ENCODE measurements around the gene PKHD1.
A peak's percentile ranks its signal among the peaks of the same experiment; 100 is the strongest.

PKHD1 gene

DNA sequence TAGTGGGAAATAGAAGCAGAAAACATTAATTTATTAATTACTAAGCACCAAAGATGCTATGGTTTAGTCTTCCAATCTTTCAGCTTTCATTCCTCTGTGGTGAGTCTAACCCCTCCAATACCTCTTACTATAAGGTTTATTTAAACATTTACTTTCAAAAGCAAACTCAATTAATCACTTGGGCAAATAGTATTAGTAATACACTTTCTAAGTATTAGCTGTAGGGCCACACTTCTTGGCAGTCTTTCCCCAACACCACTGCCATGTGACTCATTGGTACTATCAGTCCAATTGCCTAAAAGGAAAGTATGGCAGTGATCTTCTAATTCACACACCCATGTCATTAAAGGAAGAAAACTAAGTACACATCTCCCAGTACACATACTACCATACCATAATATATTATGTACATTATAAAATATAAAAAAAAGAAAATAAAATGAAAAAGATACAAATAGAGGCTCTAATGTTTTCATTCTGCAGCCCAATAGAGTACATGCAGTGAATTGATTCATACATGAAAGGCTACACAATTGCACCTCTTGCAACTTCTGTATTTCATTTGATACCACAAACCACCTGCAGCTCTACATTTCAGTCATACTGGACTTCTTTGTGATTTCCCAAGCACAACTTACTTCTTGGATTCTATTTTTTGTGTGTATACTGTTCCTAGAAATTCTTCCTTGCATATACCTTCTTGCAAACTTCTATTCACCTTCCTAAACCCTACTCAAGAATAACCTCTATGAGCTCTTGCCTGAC lies 218.6 kb downstream of the PKHD1 start:
- TF ChIP-seq, protein P1, sequence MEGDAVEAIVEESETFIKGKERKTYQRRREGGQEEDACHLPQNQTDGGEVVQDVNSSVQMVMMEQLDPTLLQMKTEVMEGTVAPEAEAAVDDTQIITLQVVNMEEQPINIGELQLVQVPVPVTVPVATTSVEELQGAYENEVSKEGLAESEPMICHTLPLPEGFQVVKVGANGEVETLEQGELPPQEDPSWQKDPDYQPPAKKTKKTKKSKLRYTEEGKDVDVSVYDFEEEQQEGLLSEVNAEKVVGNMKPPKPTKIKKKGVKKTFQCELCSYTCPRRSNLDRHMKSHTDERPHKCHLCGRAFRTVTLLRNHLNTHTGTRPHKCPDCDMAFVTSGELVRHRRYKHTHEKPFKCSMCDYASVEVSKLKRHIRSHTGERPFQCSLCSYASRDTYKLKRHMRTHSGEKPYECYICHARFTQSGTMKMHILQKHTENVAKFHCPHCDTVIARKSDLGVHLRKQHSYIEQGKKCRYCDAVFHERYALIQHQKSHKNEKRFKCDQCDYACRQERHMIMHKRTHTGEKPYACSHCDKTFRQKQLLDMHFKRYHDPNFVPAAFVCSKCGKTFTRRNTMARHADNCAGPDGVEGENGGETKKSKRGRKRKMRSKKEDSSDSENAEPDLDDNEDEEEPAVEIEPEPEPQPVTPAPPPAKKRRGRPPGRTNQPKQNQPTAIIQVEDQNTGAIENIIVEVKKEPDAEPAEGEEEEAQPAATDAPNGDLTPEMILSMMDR (IDR thresholded peaks at IDR 0.05; ENCODE audit: extremely low read depth, missing control alignments) = no peak
- DNase-seq (ENCODE audit: low spot score) = no peak

DNA sequence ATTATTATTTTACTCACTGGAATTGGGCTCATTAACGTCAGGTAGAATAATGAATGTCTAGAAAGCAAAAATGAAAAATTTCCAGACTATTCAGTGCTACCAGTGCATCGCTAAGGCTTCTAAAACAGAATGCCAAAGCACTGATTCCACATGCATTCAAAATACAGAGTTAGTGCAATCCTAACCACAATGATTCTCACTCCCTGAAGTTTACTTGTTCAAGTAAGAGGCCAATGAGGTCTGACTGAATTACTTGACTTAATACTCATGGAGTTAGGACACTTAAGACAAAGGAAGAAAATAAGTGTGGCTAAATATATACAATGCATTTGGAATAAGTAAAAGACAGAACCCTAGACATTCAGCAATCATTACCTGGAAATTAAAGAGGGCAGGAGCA lies 220.5 kb downstream of the PKHD1 start:
- TF ChIP-seq, protein P1 (IDR thresholded peaks at IDR 0.05; ENCODE audit: extremely low read depth, missing control alignments) = no peak
- no peak for DNase-seq (ENCODE audit: low spot score)

DNA sequence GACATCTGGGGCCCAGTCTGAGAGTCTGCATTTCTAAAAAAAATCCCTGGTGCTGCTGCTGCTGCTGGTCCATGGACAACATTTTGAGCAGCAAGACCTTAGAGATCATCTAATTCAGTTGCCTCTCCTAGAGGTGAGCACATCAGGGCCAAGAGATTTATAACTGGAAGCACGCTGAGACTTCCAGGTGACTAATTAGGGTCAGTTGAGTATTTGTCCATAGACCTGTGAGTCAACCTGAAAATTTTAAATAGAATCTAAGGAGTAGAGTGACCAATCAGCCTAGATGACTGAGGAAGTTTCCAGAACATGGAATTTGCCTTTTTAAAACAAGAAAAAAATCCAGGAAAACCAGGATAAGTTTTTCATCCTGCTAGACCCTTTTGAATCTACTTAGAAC lies 221.4 kb downstream of the PKHD1 start:
- TF ChIP-seq, protein P1 (IDR thresholded peaks at IDR 0.05; ENCODE audit: extremely low read depth, missing control alignments) = no peak
- no peak for DNase-seq (ENCODE audit: low spot score)

DNA sequence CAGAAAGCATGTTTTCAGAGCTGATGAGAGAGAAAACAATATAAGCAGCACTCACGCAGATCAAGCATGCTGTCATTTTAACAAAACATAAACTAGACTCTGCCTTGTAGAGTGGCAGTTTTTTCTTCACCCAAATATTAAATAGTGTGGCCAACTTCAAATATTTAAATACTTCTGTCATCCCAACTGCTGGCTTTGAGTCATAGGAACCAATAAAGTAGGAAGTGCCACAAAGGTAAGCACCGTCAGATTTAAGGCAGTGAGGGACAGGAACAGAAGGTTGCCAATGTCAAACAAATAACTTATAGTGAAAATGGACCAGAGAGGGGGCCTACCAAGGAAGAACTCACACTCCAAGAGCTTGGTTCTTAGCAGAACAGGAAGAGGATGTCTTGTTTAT lies 222.2 kb downstream of the PKHD1 start:
- TF ChIP-seq, protein P1 (IDR thresholded peaks at IDR 0.05; ENCODE audit: extremely low read depth, missing control alignments) = no peak

GRCh38 chr6:51857134-51857533 lies 230.3 kb downstream of the PKHD1 start:
- TF ChIP-seq, protein P1 (IDR thresholded peaks at IDR 0.05; ENCODE audit: extremely low read depth, missing control alignments) = no peak
- DNase-seq (ENCODE audit: low spot score) = no peak

More for the DNA sequence above, 222.2 kb downstream of the PKHD1 start:
- no peak for DNase-seq (ENCODE audit: low spot score)

- TF ChIP-seq, protein P1 (IDR thresholded peaks at IDR 0.05; ENCODE audit: extremely low read depth, missing control alignments) = no peak
- no peak for DNase-seq (ENCODE audit: low spot score)
Measured at GRCh38 chr6:51856508-51856907, 230.9 kb downstream of the PKHD1 start.

GRCh38 chr6:51855310-51856082 lies 231.9 kb downstream of the PKHD1 start:
- DNase-seq (ENCODE audit: low spot score) = peak; percentile 55
- TF ChIP-seq, protein P1 (IDR thresholded peaks at IDR 0.05; ENCODE audit: extremely low read depth, missing control alignments) = peak; percentile 63

Measured in GM20000 (cell line).